K562 (cell line): ENCODE measurements around the gene SPDYE4. TPM values are rescaled to one million over a fixed set of nuclear protein-coding genes. Genes with fewer than 3 reads are reported as not detected.

ENCODE experiments used
- ATAC-seq: fragments of 200-7000 bp; cut with Tn5 transposase; 3 replicates; pipeline ENCODE4 v1.9.1; 2020; ENCODE audit warnings: moderate library complexity
- BruUV-seq: library from RNA; stranded (reverse); fragments of 400-500 nt; replicated peaks from 2 replicates; lab custom pipeline; 2021; lab: Mats Ljungman, UMichigan
- CTCF ChIA-PET: fragments of 300-600 bp; formaldehyde crosslinking; extraction: SDS; loops from one replicate; lab custom pipeline; 2021; ENCODE audit warnings: low intra/inter-chr PET ratio; lab: Yijun Ruan, JAX
- POLR2A ChIA-PET: fragments of 300-600, 350-650 bp; sonication (Branson Sonifier 250); formaldehyde crosslinking; extraction: SDS; loops from one replicate; lab custom pipeline; 2021; ENCODE audit warnings: antibody characterized with exemption, inconsistent platforms; lab: Yijun Ruan, JAX
- DNase-seq, 4 experiments: peaks; one replicate each; pipeline versions ENCODE4 v3.0.0 to v3.0.0-alpha.2; 2011 to 2018; ENCODE audit warnings: low spot score in 3 of 4, mixed read lengths in 3 of 4; ENCODE audit errors: extremely low read depth in 1 of 4
- FAIRE-seq: peaks from 2 replicates; lab custom pipeline; 2011; peaks lifted over from hg19 to GRCh38; lab: Jason Lieb, UNC
- H2AFZ ChIP-seq: 2 replicates; pipeline ENCODE4 v1.6.0; 2011; ENCODE audit warnings: low read depth, low read length, control low read depth, inconsistent platforms
- H3K27ac ChIP-seq: fragments of 200-600 bp; 3 replicates; pipeline ENCODE4 v1.8.0; 2011; ENCODE audit warnings: low read depth, mild to moderate bottlenecking, control low read depth, inconsistent platforms, low read length, moderate library complexity, mixed read lengths; ENCODE audit errors: extremely low read depth
- H3K27me3 ChIP-seq, 2 experiments: fragments of 300-600 bp in 1 of 2; 2 replicates in 1 of 2; 3 replicates in 1 of 2; pipeline versions ENCODE4 v1.6.0 to v1.8.0; 2011; ENCODE audit warnings: inconsistent platforms in 2 of 2, low read length in 2 of 2, mild to moderate bottlenecking in 1 of 2, mixed read lengths in 1 of 2, moderate library complexity in 1 of 2; ENCODE audit not compliant: control insufficient read depth in 2 of 2, insufficient read depth in 2 of 2
- H3K36me3 ChIP-seq: fragments of 300-600 bp; 3 replicates; pipeline ENCODE4 v1.8.0; 2011; ENCODE audit warnings: mild to moderate bottlenecking, low read length, inconsistent platforms; ENCODE audit not compliant: control insufficient read depth, insufficient read depth
- H3K4me1 ChIP-seq, 2 experiments: fragments of 200-600 bp in 1 of 2; replicated peaks in 1 of 2; 2 replicates in 1 of 2; 3 replicates in 1 of 2; pipeline versions ENCODE4 v1.5.1 to v1.8.0; 2011; ENCODE audit warnings: inconsistent platforms in 2 of 2, low read length in 2 of 2, mild to moderate bottlenecking in 1 of 2, mixed read lengths in 1 of 2, moderate library complexity in 1 of 2; ENCODE audit not compliant: control insufficient read depth in 2 of 2, insufficient read depth in 2 of 2
- H3K4me2 ChIP-seq: 2 replicates; pipeline ENCODE4 v1.6.1; 2011; ENCODE audit warnings: low read length, control low read depth, inconsistent platforms, mixed read lengths; ENCODE audit not compliant: insufficient read depth
- H3K4me3 ChIP-seq: fragments of 200-600 bp; sonication (generic), shearing (Covaris generic); 2 replicates; pipeline ENCODE4 v1.5.1; 2016; ENCODE audit warnings: control low read depth, inconsistent platforms
- H3K79me2 ChIP-seq: fragments of 200-600 bp; 3 replicates; pipeline ENCODE4 v1.8.0; 2011; ENCODE audit warnings: low read length, inconsistent platforms; ENCODE audit not compliant: control insufficient read depth, insufficient read depth
- H3K9ac ChIP-seq, 2 experiments: 2 replicates each; pipeline versions ENCODE4 v1.6.0 to v1.6.1; 2011; ENCODE audit warnings: low read depth in 2 of 2, low read length in 2 of 2, control low read depth in 1 of 2, inconsistent platforms in 1 of 2, mild to moderate bottlenecking in 1 of 2, mixed read lengths in 1 of 2; ENCODE audit not compliant: insufficient read depth in 1 of 2
- H3K9me1 ChIP-seq: one replicate; pipeline ENCODE4 v1.6.0; 2011; ENCODE audit warnings: inconsistent platforms, mild to moderate bottlenecking, low read length, moderate library complexity; ENCODE audit not compliant: control insufficient read depth, insufficient read depth
- H3K9me3 ChIP-seq: replicated peaks from 2 replicates; pipeline ENCODE4 v1.5.1; 2011; ENCODE audit warnings: low read depth, low read length, inconsistent platforms; ENCODE audit not compliant: control insufficient read depth, insufficient read depth
- H4K20me1 ChIP-seq: replicated peaks from 2 replicates; pipeline ENCODE4 v1.6.1; 2011; ENCODE audit warnings: low read length, inconsistent platforms, mixed read lengths; ENCODE audit not compliant: control insufficient read depth, insufficient read depth
- CBX1 ChIP-seq: sonication (generic); IDR thresholded peaks from 2 replicates; pipeline ENCODE4 v1.6.1; 2016; ENCODE audit warnings: antibody characterized with exemption, low read depth, mild to moderate bottlenecking
- CBX5 ChIP-seq: IDR thresholded peaks from 2 replicates; pipeline ENCODE4 v1.6.1; 2014; ENCODE audit warnings: low read depth, borderline replicate concordance
- GATAD2A ChIP-seq: fragments of 450-650 bp; IDR thresholded peaks from 2 replicates; pipeline ENCODE4 v1.6.1; 2017
- NCOA2 ChIP-seq, 2 experiments: fragments of 450-650 bp; IDR thresholded peaks; 2 replicates each; pipeline ENCODE4 v1.6.1; 2018; ENCODE audit warnings: mild to moderate bottlenecking in 2 of 2, moderate library complexity in 1 of 2; ENCODE audit not compliant: partially characterized antibody in 2 of 2
- NEUROD1 ChIP-seq: fragments of 150-350 bp; IDR thresholded peaks from 2 replicates; pipeline ENCODE4 v1.6.1; 2014; ENCODE audit warnings: borderline replicate concordance, low read length, low read depth; ENCODE audit not compliant: partially characterized antibody
- NFYB ChIP-seq: IDR thresholded peaks from 2 replicates; pipeline ENCODE4 v1.6.1; 2011; ENCODE audit warnings: mild to moderate bottlenecking, moderate library complexity; ENCODE audit not compliant: insufficient read length; ENCODE audit errors: extremely low read depth
- RUNX1 ChIP-seq: sonication (generic); IDR thresholded peaks from 2 replicates; pipeline ENCODE4 v1.6.1; 2016; ENCODE audit warnings: antibody characterized with exemption, low read depth
- SAFB ChIP-seq: fragments of 200-400 bp; formaldehyde crosslinking; IDR thresholded peaks from 2 replicates; pipeline ENCODE4 v1.6.1; 2017; ENCODE audit warnings: low read depth, low read length, borderline replicate concordance
- ZNF408 ChIP-seq: fragments of 250-450 bp; sonication (Bioruptor Pico); IDR thresholded peaks from 2 replicates; pipeline ENCODE4 v1.4.0; 2020; ENCODE audit warnings: low read depth, mild to moderate bottlenecking, moderate library complexity
- ZNF431 ChIP-seq: sonication (generic); formaldehyde crosslinking; IDR thresholded peaks from 2 replicates; pipeline ENCODE4 v1.8.0; 2022; ENCODE audit warnings: mild to moderate bottlenecking, missing genetic modification reagents
- ZNF695 ChIP-seq: fragments of 450-650 bp; formaldehyde crosslinking; IDR thresholded peaks from 2 replicates; pipeline ENCODE4 v1.4.0; 2020; ENCODE audit warnings: mild to moderate bottlenecking, moderate library complexity
- ZNF785 ChIP-seq: fragments of 250-450 bp; sonication (Bioruptor Pico); IDR thresholded peaks from 2 replicates; pipeline ENCODE4 v1.4.0; 2020; ENCODE audit warnings: mild to moderate bottlenecking
- WGBS: fragments of 100-300 bp; shearing (Covaris generic); methylation state at CpG from one replicate; pipeline ENCODE4 v1.1.6; 2016; ENCODE audit warnings: low coverage, mixed read lengths; ENCODE audit not compliant: insufficient coverage; ENCODE audit errors: missing lambda C conversion rate; 5-methylcytosine and 5-hydroxymethylcytosine counted together
- in situ Hi-C: fragments of 300-500 bp; cut with MboI; formaldehyde crosslinking; loops from 4 replicates; pipeline ENCODE4 v1.15.0; 2018; ENCODE audit warnings: inconsistent platforms, mixed read lengths
- intact Hi-C: fragments of 100-400 bp; cut with micrococcal nuclease; formaldehyde crosslinking; loops from 2 replicates; pipeline ENCODE4 v1.14.2; 2022
- polyA plus RNA-seq, 8 experiments: library from polyadenylated mRNA; depleted of rRNA in 4 of 8; stranded (reverse) in 5 of 8; unstranded in 3 of 8; fragments of >200 nt; fragmentation: Nextera tagmentation in 2 of 8; fragmentation: Illumina TruSeq in 1 of 8; extraction: Ambion mirVana in 2 of 8; extraction: Trizol in 1 of 8; gene quantifications; 2 replicates each; pipeline versions ENCODE4 v1.2.1 to v1.2.3, GENCODE V29; 2011 to 2014; ENCODE audit warnings: inconsistent platforms in 1 of 8, missing spikeins in 1 of 8
- total RNA-seq, 7 experiments: library from RNA; depleted of rRNA in 6 of 7; stranded (reverse); fragments of >200 nt in 6 of 7; fragmentation: Illumina TruSeq in 2 of 7; extraction: Trizol in 2 of 7; gene quantifications; 2 replicates each; pipeline versions ENCODE4 v1.2.1 to v1.2.3, GENCODE V29; 2011 to 2021; ENCODE audit warnings: low replicate concordance in 1 of 7
- TF ChIP-seq, protein P1 (sequence below): fragments of 250-450 bp; sonication (Bioruptor Pico); IDR thresholded peaks from 2 replicates; pipeline ENCODE4 v1.5.1; 2021; ENCODE audit warnings: mild to moderate bottlenecking
- TF ChIP-seq, protein P2 (sequence below): sonication (generic); formaldehyde crosslinking; IDR thresholded peaks from 2 replicates; pipeline ENCODE4 v1.8.1; 2023; ENCODE audit warnings: mild to moderate bottlenecking, missing genetic modification reagents

Gene SPDYE4
- total and polyA plus RNA-seq, 9 of the 15 experiments (the other 6 are each of a cell fraction or from before 2014, with no cell fraction given) = not detected

DNA sequence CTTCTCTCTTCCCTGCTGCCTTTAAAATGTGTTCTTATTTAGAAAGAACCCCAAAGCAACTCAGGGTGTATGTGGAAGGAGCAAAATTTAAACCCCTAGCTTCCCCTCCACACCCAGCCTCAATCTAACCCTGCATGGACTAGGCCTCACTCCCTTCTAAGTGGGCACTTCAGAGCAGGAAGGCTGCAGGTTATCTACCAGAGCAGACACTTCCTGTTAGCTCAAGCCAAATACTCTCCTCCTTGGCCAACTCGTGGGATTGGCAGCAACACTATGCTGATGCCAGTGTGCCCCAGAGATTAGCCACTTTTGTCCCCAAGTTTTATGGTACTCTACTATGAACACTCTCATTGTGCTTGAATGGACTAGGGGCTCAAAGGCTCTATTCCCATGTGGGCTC, 49.3 kb downstream of the SPDYE4 start:
- H3K36me3 ChIP-seq = no peaks in the 10 kb centered on the region
- no peak overlapping the region for H3K27ac ChIP-seq
- peaks cover 0 to 4% of the 10 kb centered on the region in 2 experiments; a peak in 1 of 5 replicates for H3K27me3 ChIP-seq
- no peak overlapping the region for H2AFZ ChIP-seq
- no peak overlapping the region for H3K4me3 ChIP-seq
- CTCF ChIA-PET = no interaction called here
- H3K4me1 ChIP-seq = no peaks in the 10 kb centered on the region
- no peaks in the 10 kb centered on the region for H3K9me1 ChIP-seq
- in situ Hi-C loops = no loop called here
- H3K79me2 ChIP-seq = no peaks in the 10 kb centered on the region
- intact Hi-C loops = no loop called here
- no TSS peak for BruUV-seq
- TF ChIP-seq, protein P1, sequence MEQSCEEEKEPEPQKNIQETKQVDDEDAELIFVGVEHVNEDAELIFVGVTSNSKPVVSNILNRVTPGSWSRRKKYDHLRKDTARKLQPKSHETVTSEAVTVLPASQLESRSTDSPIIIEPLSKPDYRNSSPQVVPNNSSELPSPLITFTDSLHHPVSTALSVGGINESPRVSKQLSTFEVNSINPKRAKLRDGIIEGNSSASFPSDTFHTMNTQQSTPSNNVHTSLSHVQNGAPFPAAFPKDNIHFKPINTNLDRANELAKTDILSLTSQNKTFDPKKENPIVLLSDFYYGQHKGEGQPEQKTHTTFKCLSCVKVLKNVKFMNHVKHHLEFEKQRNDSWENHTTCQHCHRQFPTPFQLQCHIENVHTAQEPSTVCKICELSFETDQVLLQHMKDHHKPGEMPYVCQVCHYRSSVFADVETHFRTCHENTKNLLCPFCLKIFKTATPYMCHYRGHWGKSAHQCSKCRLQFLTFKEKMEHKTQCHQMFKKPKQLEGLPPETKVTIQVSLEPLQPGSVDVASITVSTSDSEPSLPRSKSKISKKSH (CRISPR knock-in tag) = no peak
- TF ChIP-seq SAFB = no peak
- TF ChIP-seq NEUROD1 = no peak
- no peak for TF ChIP-seq CBX1
- no peak for TF ChIP-seq RUNX1
- TF ChIP-seq ZNF408 (CRISPR knock-in tag) = no peak
- no peak for TF ChIP-seq ZNF785 (CRISPR knock-in tag)
- TF ChIP-seq, protein P2, sequence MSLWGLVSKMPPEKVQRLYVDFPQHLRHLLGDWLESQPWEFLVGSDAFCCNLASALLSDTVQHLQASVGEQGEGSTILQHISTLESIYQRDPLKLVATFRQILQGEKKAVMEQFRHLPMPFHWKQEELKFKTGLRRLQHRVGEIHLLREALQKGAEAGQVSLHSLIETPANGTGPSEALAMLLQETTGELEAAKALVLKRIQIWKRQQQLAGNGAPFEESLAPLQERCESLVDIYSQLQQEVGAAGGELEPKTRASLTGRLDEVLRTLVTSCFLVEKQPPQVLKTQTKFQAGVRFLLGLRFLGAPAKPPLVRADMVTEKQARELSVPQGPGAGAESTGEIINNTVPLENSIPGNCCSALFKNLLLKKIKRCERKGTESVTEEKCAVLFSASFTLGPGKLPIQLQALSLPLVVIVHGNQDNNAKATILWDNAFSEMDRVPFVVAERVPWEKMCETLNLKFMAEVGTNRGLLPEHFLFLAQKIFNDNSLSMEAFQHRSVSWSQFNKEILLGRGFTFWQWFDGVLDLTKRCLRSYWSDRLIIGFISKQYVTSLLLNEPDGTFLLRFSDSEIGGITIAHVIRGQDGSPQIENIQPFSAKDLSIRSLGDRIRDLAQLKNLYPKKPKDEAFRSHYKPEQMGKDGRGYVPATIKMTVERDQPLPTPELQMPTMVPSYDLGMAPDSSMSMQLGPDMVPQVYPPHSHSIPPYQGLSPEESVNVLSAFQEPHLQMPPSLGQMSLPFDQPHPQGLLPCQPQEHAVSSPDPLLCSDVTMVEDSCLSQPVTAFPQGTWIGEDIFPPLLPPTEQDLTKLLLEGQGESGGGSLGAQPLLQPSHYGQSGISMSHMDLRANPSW = no peak
- TF ChIP-seq ZNF431 (CRISPR knock-in tag) = no peak
- TF ChIP-seq ZNF695 (CRISPR knock-in tag) = no peak
- TF ChIP-seq GATAD2A = no peak
- TF ChIP-seq NFYB = no peak
- TF ChIP-seq NCOA2 (IDR thresholded peaks at IDR 0.05; ENCODE audit: partially characterized antibody in 2 of 2) = no peak
- TF ChIP-seq CBX5 = no peak
- DNase-seq (no peak), FAIRE-seq (no peak), ATAC-seq (no peak)
- H3K9me3 ChIP-seq = no peaks in the 10 kb centered on the region
- 11% methylated on average over 1 of the region's 1 CpG for WGBS
- no peak overlapping the region for H3K4me2 ChIP-seq
- POLR2A ChIA-PET = interaction anchor here (0.6 to 0.8 kb wide), 2 partner anchors 19 to 35 kb away, joined by 3 read pairs; no protein-coding TSS in a partner anchor
- no peak overlapping the region for H3K9ac ChIP-seq
- no peaks in the 10 kb centered on the region for H4K20me1 ChIP-seq
